ENCODE data around the gene HTR3A.

- TF ChIP-seq POLR2A (IDR thresholded peaks at IDR 0.05) (no peak), EP300 (IDR thresholded peaks at IDR 0.05) (no peak), POLR2AphosphoS5 (IDR thresholded peaks at IDR 0.05) (no peak)
- TF ChIP-seq, protein P1, sequence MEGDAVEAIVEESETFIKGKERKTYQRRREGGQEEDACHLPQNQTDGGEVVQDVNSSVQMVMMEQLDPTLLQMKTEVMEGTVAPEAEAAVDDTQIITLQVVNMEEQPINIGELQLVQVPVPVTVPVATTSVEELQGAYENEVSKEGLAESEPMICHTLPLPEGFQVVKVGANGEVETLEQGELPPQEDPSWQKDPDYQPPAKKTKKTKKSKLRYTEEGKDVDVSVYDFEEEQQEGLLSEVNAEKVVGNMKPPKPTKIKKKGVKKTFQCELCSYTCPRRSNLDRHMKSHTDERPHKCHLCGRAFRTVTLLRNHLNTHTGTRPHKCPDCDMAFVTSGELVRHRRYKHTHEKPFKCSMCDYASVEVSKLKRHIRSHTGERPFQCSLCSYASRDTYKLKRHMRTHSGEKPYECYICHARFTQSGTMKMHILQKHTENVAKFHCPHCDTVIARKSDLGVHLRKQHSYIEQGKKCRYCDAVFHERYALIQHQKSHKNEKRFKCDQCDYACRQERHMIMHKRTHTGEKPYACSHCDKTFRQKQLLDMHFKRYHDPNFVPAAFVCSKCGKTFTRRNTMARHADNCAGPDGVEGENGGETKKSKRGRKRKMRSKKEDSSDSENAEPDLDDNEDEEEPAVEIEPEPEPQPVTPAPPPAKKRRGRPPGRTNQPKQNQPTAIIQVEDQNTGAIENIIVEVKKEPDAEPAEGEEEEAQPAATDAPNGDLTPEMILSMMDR (IDR thresholded peaks at IDR 0.05), result no peak
Measured at GRCh38 chr11:114039551-114039950, 64.6 kb downstream of the HTR3A start.
